Stimulated activated CD8-positive, alpha-beta memory T cell treated with anti-CD3 and anti-CD28 coated beads, Interleukin-2, amount 100 ng/mL, for 1 hour (primary cell): ENCODE results near the gene SORCS2.

ENCODE experiments used
- DNase-seq, 2 donors: peaks; one replicate each; pipeline ENCODE4 v3.0.0-alpha.2; 2020; ENCODE audit warnings: low read depth in 2 of 2

SORCS2 gene

GRCh38 chr4:7746351-7747061 is 554.2 kb downstream of the SORCS2 start:
- no peak for DNase-seq

GRCh38 chr4:7747062-7747385 is 554.7 kb downstream of the SORCS2 start:
- DNase-seq, result no peak

GRCh38 chr4:7747566-7747965 is 555.2 kb downstream of the SORCS2 start:
- DNase-seq, result no peak

- no peak for DNase-seq
These were observed 558.2 kb downstream of the SORCS2 start for GRCh38 chr4:7750523-7750922.

GRCh38 chr4:7750972-7751371 is 558.6 kb downstream of the SORCS2 start:
- no peak for DNase-seq

- DNase-seq, result no peak
These were observed 560.3 kb downstream of the SORCS2 start for GRCh38 chr4:7752649-7753048.

- DNase-seq, result no peak
These were observed 560.9 kb downstream of the SORCS2 start for GRCh38 chr4:7753271-7753670.

GRCh38 chr4:7753931-7754465 is 561.7 kb downstream of the SORCS2 start:
- DNase-seq, result no peak

GRCh38 chr4:7754565-7755262 is 562.4 kb downstream of the SORCS2 start:
- no peak for DNase-seq

- DNase-seq, result no peak
These were observed 563.2 kb downstream of the SORCS2 start for GRCh38 chr4:7755561-7755960.

GRCh38 chr4:7756071-7756470 is 563.7 kb downstream of the SORCS2 start:
- no peak for DNase-seq

- no peak for DNase-seq
These were observed 564.4 kb downstream of the SORCS2 start for GRCh38 chr4:7756561-7757355.

GRCh38 chr4:7757501-7758471 is 565.4 kb downstream of the SORCS2 start:
- DNase-seq, result no peak

- no peak for DNase-seq
These were observed 566.1 kb downstream of the SORCS2 start for GRCh38 chr4:7758476-7758875.

GRCh38 chr4:7759216-7759615 is 566.9 kb downstream of the SORCS2 start:
- DNase-seq, result peak; percentile 8 to 51

GRCh38 chr4:7759635-7760034 is 567.3 kb downstream of the SORCS2 start:
- no peak for DNase-seq

- no peak for DNase-seq
These were observed 567.9 kb downstream of the SORCS2 start for GRCh38 chr4:7760228-7760627.

GRCh38 chr4:7760706-7761105 is 568.4 kb downstream of the SORCS2 start:
- DNase-seq, result no peak

- DNase-seq, result no peak
These were observed 569.0 kb downstream of the SORCS2 start for GRCh38 chr4:7761312-7761711.

GRCh38 chr4:7761720-7762119 is 569.4 kb downstream of the SORCS2 start:
- DNase-seq, result peak in 1 of 2 donors; percentile 20

GRCh38 chr4:7762376-7763030 is 570.2 kb downstream of the SORCS2 start:
- no peak for DNase-seq
